AG10803 (cell line): Measurements from ENCODE around the gene CCDC85A.
A peak's percentile ranks its signal among the peaks of the same experiment; 100 is the strongest.

Experiments used
- DNase-seq: peaks from one replicate; pipeline ENCODE4 v3.0.0; 2010; ENCODE audit warnings: low read depth
- H3K4me3 ChIP-seq: 2 replicates; pipeline ENCODE4 v1.5.1; 2011; ENCODE audit warnings: mild to moderate bottlenecking, low read length, control low read depth
- TF ChIP-seq, protein P1 (sequence below): conservative IDR thresholded peaks from 2 replicates; pipeline ENCODE4 v1.5.1; 2011; ENCODE audit warnings: mild to moderate bottlenecking, low read length, control low read depth, inconsistent platforms

The CCDC85A gene

DNA sequence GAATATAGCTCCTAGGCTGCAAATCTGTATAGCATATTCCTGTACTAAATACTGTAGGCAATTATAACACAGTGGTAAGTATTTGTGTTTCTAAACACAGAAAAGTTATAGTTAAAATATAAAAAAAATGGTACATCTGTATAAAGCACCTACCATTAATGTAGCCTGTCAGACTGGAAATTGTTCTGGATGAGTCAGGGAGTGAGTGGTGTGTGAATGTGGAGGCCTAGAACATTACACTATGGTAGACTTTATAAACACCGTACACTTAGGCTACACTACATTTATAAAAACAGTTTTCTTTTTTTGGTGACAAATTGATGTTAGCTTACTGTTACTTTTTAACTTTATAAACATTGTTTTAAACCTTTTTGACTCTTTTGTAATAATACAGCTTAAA lies 226.3 kb downstream of the CCDC85A start:
- TF ChIP-seq, protein P1, sequence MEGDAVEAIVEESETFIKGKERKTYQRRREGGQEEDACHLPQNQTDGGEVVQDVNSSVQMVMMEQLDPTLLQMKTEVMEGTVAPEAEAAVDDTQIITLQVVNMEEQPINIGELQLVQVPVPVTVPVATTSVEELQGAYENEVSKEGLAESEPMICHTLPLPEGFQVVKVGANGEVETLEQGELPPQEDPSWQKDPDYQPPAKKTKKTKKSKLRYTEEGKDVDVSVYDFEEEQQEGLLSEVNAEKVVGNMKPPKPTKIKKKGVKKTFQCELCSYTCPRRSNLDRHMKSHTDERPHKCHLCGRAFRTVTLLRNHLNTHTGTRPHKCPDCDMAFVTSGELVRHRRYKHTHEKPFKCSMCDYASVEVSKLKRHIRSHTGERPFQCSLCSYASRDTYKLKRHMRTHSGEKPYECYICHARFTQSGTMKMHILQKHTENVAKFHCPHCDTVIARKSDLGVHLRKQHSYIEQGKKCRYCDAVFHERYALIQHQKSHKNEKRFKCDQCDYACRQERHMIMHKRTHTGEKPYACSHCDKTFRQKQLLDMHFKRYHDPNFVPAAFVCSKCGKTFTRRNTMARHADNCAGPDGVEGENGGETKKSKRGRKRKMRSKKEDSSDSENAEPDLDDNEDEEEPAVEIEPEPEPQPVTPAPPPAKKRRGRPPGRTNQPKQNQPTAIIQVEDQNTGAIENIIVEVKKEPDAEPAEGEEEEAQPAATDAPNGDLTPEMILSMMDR = no peak
- DNase-seq = peak; percentile 3
- no peak overlapping the region for H3K4me3 ChIP-seq

DNA sequence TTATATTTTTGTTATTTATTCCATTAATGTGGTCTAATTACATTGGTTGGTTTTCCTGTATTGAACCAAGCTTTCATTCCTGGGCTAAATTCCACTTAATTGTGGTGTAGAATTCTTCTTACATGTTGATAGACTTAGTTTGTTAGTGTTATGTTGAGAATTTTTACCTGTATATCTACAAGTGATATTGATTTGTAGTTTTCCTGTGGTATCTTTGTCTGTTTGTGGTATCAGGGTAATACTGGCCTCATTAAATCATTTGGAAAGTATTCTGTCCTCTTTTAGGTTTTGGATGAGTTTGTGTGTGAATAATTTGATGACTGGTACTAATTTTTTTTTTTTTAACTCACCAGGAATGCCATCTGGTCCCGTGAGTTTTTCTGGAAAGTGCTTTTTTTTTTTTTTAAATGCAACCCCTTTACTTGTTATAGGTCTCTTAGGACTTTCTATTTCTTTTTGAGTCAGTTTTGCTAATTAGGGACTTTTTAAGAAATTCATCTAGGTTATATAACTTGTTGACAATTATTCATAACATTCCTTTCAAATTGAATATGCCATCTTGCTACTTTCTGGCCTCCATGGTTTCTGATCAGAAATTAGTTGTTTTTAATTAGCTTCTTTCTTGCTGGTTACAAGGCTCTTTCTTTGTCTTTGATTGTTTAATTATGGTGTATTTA lies 232.8 kb downstream of the CCDC85A start:
- DNase-seq = no peak
- TF ChIP-seq, protein P1 = no peak
- H3K4me3 ChIP-seq = no peak overlapping the region
